ENCODE results near the gene EGFR. TPM values are rescaled to one million over a fixed set of nuclear protein-coding genes. Genes with fewer than 3 reads are reported as not detected.
A peak's percentile ranks its signal among the peaks of the same experiment; 100 is the strongest.

EGFR gene
- total and polyA plus RNA-seq, 7 donors: 3.6 to 39.7 (median 14.1) TPM

DNA sequence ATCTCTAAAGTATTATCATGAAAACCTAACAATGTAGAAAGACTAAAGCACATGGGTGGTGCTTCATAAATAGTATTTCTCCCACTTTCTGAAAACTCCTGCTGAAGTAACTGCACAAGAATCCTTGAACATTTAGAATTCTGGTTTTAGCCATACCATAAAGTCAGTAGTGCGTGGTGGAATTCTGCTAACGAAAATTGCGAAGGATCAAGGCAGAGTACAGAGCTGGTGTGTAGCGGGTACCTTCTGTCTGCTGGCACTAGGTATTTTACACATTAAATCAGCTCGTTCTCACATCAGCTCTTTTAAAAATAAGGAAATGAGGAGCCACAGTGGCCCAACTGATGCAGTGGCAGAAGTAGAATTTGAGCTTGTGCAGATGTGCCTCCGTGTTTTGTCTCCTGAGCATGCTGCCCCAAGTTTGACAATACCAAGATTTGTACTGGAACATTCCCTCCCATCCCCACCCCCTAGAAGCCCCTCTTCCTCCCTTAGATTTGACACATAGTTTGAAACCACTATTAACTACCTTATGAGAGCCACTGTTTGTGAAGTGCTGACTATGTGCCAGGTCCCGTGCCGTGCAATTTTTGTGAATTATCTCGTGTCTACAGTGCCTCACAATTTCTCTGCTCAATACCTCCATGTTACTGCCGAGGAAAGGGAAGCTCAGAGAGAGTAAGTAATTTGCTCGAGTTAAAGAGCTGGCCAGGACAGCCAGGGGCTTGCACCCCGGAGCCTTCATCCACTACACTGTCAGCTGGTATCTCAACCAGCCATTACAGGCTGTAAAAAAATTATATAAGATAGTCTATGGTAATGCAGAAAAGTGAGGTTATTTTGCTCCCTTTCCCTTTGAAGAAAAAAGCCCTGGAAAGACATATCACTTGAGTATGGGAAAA lies 66.9 kb downstream of the EGFR start:
- no peaks in the 10 kb centered on the region for H3K9me3 ChIP-seq
- peak overlapping the region; percentile 60 for H3K27ac ChIP-seq
- 63 to 75% (median 64%) methylated on average over 12 of the region's 12 CpGs for WGBS, 3 donors
- intact Hi-C loops (cut with DNase I): no loop called here
- no peaks in the 10 kb centered on the region for H3K36me3 ChIP-seq (ENCODE audit: insufficient read depth in 1 of 2, low read depth in 1 of 2)
- peaks cover 28% of the 10 kb centered on the region for H3K4me1 ChIP-seq
- no peak overlapping the region for H3K4me3 ChIP-seq
- TF ChIP-seq, protein P1, sequence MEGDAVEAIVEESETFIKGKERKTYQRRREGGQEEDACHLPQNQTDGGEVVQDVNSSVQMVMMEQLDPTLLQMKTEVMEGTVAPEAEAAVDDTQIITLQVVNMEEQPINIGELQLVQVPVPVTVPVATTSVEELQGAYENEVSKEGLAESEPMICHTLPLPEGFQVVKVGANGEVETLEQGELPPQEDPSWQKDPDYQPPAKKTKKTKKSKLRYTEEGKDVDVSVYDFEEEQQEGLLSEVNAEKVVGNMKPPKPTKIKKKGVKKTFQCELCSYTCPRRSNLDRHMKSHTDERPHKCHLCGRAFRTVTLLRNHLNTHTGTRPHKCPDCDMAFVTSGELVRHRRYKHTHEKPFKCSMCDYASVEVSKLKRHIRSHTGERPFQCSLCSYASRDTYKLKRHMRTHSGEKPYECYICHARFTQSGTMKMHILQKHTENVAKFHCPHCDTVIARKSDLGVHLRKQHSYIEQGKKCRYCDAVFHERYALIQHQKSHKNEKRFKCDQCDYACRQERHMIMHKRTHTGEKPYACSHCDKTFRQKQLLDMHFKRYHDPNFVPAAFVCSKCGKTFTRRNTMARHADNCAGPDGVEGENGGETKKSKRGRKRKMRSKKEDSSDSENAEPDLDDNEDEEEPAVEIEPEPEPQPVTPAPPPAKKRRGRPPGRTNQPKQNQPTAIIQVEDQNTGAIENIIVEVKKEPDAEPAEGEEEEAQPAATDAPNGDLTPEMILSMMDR (IDR thresholded peaks at IDR 0.05): no peak
- ATAC-seq (peak in 3 of 4 donors; percentile 3 to 23 (median 5)), DNase-seq (no peak)
- H3K27me3 ChIP-seq (ENCODE audit: insufficient read depth in 3 of 3, low read length in 2 of 3): no peaks in the 10 kb centered on the region

DNA sequence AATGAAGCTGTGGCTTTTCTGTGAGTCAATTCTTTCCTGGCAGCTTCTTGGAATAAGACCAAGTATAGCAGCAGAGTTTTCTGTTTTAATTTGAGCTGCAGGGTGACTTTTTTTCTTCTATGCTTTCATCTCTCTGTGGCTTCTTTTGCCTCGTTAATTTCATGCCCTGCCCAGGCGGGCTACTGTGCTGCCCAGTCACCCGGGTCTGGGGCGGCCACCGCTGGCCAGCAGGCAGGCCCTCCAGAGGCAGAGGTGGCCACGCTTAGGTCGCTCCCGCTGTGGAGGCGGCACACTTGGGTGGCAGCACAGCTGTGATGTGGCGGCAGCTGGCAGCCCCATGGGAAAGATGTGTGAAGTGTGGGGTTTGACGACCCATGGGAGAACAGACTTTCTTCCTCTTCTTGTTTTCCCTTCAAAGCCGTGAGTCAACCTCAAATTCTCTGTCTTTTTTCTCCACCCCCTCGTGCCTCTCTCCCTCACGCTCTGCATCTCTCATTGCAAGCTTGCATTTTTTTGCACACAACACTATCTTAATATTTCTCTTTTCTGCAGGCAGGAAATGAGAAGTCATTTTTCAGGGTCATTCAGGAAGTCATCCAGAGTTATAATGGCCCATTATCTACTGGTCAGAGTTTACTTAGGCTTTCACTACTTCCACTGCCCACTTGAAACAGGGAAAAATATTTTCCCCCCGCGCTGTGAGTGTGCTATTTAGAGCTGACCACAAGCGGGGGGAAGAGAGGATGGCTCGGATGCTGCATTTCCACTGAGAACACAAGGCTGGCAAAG lies 67.8 kb downstream of the EGFR start:
- WGBS, 3 donors: 29 to 42% (median 38%) methylated on average over 18 of the region's 18 CpGs
- H3K4me1 ChIP-seq: peaks cover 27% of the 10 kb centered on the region

DNA sequence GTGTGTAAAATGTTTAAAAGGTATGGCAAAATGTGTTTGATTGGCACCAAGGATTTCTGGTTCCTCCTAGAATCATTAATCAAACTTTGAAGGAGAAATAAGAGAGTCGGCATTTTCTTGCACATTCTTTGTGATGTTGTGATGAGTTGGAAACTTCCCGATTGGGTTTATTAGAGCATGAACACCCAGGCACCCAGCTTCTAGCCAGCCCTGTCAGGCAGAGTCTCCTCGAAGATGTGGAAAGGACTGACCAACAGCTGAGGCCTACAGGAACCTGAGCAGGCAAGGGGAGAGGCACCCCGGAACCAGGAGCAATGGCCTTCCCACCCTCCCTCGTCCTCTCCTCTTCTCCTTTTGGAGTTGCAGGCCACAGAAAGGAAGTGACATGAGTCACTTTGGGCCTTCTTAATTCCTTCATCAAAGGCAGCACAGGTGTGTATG lies 68.7 kb downstream of the EGFR start:
- TF ChIP-seq, protein P1 (IDR thresholded peaks at IDR 0.05): no peak
- intact Hi-C loops (cut with DNase I): no loop called here
- DNase-seq: no peak
- no peaks in the 10 kb centered on the region for H3K9me3 ChIP-seq
- no peaks in the 10 kb centered on the region for H3K27me3 ChIP-seq (ENCODE audit: insufficient read depth in 3 of 3, low read length in 2 of 3)
- H3K36me3 ChIP-seq (ENCODE audit: insufficient read depth in 1 of 2, low read depth in 1 of 2): no peaks in the 10 kb centered on the region
- peaks cover 29% of the 10 kb centered on the region for H3K4me1 ChIP-seq
- H3K27ac ChIP-seq: peak overlapping the region; percentile 2
- WGBS, 3 donors: 65 to 69% (median 66%) methylated on average over 5 of the region's 5 CpGs
- no peak for ATAC-seq
- H3K4me3 ChIP-seq: no peak overlapping the region

More for the DNA sequence above, 67.8 kb downstream of the EGFR start:
- TF ChIP-seq, protein P1 (IDR thresholded peaks at IDR 0.05): no peak
- intact Hi-C loops (cut with DNase I): no loop called here
- Histone ChIP-seq H3K27me3 (ENCODE audit: insufficient read depth in 3 of 3, low read length in 2 of 3) (no peaks in the 10 kb centered on the region), H3K4me3 (no peak overlapping the region), H3K9me3 (no peaks in the 10 kb centered on the region), H3K36me3 (ENCODE audit: insufficient read depth in 1 of 2, low read depth in 1 of 2) (no peaks in the 10 kb centered on the region), H3K27ac (peak overlapping the region; percentile 60)
- peak; percentile 61 to 65 (median 62) for ATAC-seq
- DNase-seq: no peak

DNA sequence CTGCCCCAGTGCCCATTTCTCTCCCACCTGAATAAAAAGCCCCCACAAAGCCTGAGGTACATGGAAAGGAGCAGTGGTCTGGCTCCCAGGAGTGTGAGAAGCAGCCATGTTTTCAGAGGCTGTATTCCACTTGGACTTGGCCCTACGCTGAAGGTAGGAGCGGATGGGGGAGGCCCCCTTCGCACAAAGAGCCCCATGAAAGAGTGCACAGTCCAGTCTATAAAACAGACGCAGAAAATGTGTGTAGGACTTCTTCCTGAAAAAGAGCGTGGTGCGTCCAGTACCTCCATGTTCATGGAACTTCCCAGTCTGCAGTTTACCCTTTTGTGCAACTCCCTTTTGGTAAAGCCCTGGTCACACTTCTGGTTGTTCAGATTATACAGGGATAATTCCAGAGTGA lies 69.3 kb downstream of the EGFR start:
- no peaks in the 10 kb centered on the region for H3K9me3 ChIP-seq
- H3K4me3 ChIP-seq: no peak overlapping the region
- intact Hi-C loops (cut with DNase I): no loop called here
- ATAC-seq: no peak
- H3K27ac ChIP-seq: peak overlapping the region; percentile 2
- no peaks in the 10 kb centered on the region for H3K27me3 ChIP-seq (ENCODE audit: insufficient read depth in 3 of 3, low read length in 2 of 3)
- WGBS, 3 donors: 81 to 89% (median 88%) methylated on average over 6 of the region's 6 CpGs
- H3K4me1 ChIP-seq: peaks cover 34% of the 10 kb centered on the region
- TF ChIP-seq, protein P1 (IDR thresholded peaks at IDR 0.05): no peak
- DNase-seq: no peak
- H3K36me3 ChIP-seq (ENCODE audit: insufficient read depth in 1 of 2, low read depth in 1 of 2): no peaks in the 10 kb centered on the region
